Measurements from ENCODE around the gene IER3.
"Not testable (repeated sequence)": the region's sequence is repeated elsewhere in the genome, so short reads cannot be mapped to it uniquely, and the experiment has no call there.

The IER3 gene

DNA sequence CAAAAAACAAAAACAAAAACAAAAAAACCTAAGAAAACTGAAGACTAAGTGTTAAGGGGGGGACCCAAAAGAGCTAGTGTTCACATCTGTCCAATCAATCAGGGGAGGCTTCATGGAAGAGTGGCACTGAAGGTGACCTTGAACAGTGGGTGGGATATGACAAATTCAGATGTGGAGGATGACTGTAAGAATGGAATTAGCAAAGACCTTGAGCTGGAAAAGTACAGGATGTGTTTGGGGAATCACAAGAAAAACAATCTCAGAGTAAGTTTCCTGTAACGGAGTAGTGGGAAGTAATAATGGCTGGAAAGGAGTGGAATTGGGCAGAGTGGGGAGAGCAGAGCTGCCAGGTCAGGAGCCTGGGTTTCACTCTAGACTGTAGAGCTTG lies 2.9 kb upstream of the IER3 start:
- no peak for DNase-seq

DNA sequence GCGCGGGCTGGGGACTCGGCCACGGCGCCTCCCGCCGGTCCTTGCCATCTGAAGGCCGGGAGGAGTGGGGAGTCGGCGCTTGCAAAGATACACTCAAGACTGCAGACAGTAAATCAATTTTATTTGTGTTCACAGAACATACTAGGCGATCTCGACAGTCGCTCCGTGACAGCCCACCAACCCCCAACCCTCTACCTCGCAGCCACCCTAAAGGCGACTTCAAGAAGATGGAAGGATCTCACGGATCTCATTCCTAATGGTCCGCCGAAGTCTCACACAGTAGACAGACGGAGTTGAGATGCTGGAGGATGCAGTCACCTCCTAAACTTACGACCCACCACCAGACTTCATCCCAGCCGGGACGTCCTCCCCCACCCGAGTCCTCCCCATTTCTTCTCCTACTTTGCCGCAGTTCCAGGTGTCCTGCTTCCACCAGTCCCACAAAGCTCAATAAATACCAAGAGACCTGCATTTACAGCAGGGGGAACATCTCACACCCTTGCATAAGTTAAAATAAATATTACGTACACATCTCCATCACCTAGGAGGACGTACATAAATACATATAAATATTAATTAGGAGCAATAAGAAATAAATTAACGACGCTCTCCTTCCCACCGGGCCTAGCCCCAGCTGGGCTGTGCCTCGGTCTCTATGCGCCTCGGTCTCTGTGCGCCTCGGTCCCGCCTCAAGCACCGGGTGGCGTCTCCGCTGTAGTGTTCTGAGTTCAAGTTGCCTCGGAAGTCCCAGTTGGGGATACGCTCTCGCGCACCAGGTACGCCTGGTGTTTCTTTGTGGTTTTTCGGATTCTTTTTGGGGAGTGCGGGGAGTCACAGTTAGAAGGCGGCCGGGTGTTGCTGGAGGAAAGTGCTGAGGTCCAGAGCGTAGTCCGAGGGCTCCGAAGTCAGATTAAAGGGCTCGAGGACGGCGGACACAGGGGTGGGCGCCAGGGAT lies 971 bp downstream of the IER3 start:
- no peak for DNase-seq

DNA sequence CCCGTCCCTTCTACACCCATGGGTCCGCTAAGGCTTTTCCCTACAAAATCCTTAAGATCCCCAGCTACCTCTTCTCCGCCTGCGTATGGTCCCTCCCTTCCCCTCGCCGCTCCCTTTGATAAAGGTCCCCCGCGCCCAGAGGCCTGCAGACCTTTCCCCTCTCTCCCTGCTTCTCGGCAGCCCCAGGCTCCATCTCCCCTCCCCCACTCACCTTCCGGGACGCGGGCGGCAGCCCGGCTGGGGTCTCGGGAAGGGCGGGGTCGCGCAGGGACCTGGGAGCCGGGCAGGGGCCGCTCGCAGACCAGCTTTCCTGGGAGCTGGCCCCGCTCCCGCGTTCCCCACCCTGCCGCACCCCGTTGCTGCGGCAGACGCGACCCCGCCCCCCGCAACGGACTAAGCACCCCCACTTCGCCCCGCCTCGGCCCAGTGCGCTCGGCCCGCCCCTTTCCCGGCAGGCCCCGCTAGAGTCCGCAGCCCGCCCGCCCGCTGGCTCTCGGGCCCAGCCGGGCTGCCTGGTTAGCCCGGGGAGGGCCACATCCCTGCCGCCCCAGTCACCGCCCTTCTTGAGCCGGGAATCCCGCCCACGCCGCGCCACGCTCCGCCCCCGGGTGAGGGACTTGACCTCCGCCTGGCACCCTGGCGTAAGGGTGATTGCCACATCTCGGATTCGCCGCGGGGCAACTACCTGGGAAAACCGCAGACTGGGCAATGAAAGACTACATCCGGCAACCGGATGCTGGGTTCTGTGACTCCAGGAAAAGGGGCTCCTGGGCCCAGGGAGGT lies 1.8 kb downstream of the IER3 start, which contains the start of gene FLOT1:
FLOT1 (minus strand) TSS at position 372 of the 783 bp plus-strand sequence. CDS start 498 bp downstream, outside the sequence.
- DNase-seq = peak; percentile 33

DNA sequence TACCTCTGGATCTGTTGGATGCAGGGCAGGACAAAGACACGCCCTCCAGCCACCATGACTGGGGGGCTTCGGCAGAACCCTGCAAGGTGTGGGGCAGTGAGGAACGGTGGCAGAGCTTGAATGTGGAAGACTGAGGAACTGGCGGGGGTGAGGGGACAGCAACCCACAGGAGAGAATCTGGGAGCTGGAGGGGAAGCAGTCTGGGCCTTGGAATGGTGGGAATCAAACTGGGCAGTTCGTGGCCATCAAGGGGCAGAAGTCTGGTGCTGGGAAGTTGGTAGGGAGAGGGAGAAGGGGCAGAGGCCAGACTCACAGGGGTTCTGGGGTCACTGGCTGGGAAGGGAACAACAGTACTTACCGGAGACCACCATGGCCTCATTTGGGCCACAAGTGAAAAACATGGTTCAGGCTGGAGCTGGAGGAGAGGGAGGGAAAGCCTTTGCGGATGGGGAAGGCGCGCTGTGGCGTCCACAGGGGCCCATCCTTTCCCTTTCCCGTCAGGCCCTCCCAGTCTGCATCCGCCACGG lies 2.5 kb downstream of the IER3 start:
- no peak for DNase-seq

DNA sequence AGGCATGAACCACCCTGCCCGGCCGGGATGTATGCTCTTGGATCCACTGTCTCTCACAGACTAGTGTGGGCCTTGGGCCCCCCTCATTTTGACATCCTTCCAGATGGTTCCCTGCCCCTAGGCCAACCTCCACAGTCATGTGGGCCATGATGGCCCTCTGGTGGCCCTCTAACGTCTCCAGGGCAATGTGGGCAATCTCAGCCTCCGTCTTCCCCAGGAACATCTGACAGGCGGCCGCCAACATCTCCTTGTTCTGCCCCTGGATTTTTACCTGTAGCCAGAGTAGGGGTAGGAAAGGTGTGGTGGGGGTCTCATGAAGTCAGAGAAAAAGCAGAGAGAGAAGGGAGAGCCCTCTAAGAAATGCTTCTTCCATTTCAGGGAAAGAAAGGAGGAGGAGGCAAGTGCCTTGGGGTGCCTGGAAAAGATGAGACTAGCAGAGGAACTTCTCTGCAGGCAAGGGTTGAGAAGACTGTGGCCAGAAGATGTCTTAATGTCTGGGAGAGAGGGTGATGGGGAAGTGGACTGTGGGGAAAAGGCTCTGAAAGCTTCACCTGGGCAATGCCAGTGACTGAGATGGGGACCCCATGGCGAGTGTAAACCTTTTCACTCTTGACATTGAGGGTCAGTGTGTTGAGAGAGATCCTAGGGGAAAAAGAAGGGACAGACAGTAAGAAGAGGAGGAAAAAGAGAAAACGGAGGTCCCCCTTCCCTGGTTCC lies 3.1 kb downstream of the IER3 start:
- no peak for DNase-seq

DNA sequence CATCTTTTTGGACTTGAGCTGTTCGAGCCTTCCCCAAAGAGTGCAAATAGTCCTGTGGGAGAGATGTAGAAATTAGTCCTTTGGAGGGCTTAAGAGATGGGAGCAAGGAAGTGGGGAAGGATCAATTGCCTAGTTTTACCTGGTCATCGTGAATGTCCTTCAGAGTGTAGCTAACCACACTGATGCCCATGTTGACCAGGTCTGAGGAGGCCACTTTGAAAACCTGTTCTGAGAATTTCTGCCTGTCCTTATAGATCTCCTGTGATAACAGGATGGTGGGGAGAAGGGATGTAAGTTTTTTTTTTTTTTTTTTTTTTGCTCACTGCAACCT lies 3.8 kb downstream of the IER3 start:
- DNase-seq = no peak

DNA sequence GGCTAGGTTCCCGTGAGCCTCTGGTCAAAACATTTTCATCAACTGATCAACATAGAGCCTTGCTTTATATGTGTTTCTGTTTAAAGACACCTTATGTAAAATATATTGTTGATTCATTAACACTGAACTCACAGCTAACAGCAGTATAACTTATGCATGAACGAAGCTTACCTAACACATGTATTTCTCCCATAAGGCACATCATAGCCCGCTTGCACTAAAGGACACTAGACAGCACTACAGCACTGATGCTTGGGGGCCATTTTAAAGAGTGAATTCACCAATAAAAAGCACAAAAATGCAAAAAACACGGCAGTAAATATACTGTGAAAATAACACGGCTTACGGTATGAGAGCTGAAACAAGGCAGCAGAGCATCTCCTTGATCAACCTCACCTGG lies 5.8 kb downstream of the IER3 start:
- DNase-seq = no peak

DNA sequence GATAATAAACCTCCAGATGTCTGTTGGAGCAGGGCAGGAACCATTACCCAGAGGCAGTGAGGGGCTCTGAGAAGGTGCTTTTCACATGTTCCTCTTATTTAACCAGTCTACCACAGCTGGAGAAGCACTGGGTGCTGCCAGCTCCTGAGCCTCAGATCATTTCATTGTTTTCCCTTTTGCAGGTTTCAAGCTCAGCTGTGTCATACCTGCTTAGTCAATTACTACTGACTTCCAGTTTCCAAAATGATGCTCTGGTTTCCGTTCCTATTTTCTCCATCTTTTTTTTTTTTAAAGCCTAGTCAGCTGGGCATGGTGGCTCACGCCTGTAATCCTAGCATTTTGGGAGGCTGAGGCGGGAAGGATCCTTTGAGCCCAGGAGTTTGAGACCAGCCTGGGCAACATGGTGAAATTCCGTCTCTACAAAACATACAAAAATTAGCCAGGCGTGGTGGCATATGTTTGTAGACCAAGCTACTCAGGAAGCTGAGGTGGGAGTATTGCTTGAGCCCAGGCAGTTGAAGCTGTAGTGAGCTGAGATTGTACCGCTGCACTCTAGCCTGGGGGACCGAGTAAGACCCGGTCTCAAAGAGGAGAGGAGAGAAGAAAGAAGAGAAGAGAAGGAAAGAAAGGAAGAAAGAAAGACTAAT lies 8.6 kb downstream of the IER3 start:
- no peak for DNase-seq

DNA sequence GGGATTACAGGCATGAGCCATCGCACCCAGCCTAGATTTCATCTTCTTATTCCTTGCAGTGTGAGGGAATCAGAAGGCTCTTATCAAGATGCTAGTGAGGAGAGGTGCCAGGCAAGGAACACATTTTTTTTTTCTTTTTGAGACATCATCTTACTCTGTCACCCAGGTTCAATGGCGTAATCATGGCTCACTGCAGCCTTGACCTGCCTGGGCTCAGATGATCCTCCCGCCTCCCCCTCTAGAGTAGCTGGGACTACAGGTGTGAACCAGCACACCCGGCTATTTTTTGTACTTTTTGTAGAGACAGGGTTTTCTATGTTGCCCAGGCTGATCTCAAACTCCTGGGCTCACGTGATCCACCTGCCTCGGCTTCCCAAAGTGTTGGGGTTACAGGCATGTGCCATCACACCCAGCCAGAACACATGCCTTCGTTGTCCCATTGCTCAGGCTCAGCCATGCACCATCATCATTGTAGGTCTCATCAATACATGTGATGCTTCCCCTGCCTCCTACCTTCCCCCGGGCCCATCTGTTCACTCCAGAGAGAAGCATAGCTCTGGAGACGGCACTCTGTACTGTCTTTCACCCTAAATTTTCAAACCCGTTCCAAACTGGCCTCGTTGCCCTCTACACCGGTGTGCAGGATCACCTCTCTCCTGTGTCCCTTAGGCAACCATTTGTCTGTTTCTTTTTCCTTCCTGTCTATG lies 12.0 kb downstream of the IER3 start:
- no peak for DNase-seq

DNA sequence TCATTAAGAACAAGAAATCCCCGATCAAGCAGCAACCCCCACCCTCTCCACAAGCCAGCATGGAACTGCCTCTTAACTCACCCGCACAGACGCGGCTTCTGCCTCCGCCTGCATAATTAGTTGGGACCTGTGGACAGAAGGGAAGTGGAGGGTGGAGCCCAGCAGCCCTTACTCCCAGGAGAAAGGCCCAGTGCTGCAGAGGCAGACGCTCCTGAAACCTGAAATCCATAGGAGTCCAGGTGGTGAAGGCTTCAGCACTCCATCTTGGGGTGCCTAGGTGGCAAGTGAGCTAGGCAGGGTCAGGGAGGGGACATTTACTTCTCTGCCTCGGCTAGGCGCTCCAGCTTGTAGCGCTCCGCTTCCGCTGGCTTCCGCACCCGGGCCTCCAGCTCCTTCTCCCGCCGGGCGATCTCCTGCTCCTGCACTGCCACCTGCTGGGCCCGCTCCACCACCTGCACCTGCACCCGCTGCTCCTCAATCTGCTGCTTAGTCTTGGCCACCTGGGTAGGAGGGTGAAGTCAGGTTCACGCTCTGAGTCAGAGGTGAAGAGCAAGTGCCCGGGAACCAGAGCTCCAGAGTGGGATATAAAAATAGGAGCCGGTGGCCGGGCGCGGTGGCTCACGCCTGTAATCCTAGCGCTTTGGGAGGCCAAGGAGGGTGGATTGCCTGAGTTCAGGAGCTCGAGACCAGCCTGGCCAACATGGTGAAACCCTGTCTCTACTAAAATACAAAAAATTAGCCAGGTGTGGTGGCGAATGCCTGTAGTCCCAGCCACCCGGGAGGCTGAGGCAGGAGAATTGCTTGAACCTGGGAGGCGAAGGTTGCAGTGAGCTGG lies 13.5 kb downstream of the IER3 start:
- peak; percentile 36 for DNase-seq

DNA sequence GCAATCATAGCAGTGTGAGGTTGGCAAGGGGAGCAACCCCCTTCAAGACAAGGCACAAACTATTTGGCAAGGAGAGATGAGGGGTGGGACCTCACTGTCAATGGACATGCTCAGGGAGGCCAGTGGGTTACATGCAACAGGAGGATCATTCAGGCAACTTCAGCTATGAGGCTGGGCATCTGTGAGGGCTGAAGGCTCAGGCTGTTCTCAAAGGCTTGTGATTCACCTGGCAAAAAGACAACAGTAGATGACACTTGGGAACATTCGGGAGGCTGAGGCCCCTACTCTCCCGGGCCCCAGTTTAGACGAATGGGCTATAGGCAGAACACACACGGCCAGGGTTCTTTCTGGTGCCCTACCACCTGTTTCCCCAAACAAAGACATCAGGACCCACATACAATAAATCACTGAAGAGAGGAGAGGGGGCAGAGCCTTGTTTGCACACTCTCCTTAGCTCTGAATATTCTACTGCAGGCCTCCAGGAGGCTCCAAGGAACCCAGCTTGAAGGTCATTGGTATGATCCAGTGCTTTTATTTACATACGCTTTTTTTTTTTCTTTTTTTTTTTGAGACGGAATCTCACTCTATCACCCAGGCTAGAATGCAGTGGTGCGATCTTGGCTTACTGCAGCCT lies 16.3 kb downstream of the IER3 start:
- no peak for DNase-seq

DNA sequence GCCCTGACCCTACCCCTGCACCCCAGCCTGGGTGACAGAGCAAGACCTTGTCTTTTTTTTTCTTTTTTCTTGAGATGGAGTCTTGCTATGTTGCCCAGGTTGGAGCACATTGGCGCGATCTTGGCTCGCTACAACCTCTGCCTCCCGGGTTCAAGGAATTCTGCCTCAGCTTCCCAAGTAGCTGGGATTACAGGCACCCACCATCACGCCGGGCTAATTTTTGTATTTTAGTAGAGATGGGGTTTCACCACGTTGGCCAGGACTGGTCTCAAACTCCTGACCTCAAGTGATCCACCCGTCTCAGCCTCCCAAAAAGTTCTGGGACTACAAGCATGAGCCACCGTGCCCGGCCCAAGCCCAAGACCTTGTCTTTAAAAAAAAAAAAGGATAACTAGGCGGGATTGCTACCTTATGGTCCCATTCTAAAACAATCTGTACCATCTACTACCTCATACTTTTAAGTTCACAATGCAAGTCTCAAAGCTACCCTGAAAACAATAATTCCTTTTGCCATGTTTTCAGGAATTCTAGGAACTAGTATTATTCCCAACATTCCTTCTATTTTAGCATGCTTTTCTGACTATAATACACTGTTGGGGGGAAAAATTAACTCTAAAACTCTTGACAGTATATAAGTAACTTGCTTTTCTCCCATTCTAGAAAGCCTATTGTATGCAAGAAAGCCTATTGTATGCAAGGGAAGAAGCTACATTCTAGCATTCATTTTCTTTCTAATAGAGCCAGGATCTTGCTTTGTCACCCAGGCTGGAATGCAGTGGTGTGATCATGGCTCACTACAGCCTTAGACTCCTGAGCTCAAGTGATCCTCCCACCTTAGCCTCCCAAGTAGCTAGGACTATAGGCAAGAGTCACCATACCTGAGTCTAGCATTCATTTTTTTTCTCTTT lies 17.6 kb downstream of the IER3 start:
- no peak for DNase-seq

DNA sequence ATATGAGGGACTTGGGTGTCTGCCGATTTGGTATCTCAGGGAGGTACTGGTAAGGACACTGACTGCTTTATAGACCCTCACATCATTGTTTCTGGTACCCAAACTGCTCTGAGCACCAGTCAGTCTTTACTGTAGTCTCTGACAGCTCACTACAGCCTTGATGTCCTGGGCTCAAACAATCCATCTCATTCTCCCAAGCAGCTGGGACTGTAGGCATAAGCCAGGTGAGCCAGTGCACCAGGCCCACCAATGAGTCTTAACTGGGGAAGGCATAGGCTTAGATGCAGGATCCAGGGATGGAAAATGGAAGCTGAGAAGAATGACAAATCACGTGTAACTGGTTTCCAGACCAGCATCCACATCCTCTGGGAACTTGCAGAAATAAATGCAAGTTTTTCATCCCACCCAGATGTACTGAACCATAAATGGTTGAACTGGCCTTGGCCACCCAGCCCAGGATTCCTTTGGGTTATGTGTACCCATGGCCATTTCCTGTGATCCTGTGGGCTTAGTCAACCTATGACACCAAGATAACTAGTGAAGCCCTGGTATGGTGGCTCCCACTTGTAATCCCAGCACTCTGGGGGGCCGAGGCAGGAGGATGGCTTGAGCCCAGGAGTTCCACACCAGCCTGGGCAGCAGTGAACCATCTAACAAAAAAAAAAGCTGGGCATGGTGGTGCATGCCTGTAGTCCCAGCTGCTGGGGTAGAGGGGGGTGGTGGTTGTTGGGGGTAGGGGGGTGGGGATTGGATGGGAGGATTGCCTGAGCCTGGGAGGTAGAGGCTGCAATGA lies 18.4 kb downstream of the IER3 start:
- DNase-seq = no peak

DNA sequence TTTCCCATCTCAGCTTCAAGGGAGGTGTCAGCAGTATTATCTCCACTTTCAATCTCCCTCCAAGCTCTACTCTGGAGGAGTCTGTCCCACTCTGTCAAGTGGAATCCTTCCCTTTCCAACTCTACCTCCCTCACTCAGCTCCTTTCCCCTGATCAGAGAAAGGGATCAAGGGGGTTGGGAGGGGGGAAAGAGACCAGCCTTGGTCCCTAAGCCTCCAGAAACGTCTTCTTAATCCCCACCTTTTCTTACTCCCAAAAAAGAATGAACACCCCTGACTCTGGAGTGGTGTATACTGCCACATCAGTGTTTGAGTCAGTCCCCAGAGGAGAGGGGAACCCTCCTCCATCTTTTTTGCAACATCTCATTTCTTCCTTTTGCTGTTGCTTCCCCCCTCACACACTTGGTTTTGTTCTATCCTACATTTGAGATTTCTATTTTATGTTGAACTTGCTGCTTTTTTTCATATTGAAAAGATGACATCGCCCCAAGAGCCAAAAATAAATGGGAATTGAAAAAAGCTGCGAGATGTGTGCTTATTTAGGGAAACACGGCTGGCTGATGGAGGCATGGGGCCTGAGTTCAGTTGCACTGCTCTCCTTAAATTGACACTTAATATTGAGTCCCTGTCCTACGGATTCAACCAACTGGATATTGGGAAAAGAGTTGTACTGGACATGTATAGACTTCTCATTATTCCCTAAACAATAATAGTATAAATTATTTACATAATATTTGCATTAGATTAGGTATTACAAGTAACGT lies 19.3 kb downstream of the IER3 start:
- DNase-seq = no peak

DNA sequence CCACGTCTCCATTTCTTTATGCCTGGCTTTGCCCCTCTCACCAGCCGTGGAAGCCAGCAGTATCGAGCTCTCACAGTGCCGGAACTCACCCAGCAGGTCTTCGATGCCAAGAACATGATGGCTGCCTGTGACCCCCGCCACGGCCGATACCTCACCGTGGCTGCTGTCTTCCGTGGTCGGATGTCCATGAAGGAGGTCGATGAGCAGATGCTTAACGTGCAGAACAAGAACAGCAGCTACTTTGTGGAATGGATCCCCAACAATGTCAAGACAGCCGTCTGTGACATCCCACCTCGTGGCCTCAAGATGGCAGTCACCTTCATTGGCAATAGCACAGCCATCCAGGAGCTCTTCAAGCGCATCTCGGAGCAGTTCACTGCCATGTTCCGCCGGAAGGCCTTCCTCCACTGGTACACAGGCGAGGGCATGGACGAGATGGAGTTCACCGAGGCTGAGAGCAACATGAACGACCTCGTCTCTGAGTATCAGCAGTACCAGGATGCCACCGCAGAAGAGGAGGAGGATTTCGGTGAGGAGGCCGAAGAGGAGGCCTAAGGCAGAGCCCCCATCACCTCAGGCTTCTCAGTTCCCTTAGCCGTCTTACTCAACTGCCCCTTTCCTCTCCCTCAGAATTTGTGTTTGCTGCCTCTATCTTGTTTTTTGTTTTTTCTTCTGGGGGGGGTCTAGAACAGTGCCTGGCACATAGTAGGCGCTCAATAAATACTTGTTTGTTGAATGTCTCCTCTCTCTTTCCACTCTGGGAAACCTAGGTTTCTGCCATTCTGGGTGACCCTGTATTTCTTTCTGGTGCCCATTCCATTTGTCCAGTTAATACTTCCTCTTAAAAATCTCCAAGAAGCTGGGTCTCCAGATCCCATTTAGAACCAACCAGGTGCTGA lies 20.3 kb downstream of the IER3 start:
- not testable (repeated sequence) for DNase-seq

DNA sequence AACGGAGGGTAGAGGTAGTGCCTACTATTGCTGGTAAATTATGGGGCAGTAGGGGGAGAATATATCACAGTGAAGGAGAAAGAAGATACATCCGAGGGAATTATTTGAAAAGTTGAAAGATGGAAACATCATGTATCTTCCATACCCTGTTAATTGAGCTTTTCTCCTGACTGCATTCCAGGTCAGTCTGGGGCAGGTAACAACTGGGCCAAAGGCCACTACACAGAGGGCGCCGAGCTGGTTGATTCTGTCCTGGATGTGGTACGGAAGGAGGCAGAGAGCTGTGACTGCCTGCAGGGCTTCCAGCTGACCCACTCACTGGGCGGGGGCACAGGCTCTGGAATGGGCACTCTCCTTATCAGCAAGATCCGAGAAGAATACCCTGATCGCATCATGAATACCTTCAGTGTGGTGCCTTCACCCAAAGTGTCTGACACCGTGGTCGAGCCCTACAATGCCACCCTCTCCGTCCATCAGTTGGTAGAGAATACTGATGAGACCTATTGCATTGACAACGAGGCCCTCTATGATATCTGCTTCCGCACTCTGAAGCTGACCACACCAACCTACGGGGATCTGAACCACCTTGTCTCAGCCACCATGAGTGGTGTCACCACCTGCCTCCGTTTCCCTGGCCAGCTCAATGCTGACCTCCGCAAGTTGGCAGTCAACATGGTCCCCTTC lies 21.0 kb downstream of the IER3 start:
- DNase-seq = not testable (repeated sequence)

Data from NCI-H187 treated with DMSO at 0.1 percent for 48 hours (cell line).